ENCODE measurements around the gene C1orf216. TPM values are rescaled to one million over a fixed set of nuclear protein-coding genes. Genes with fewer than 3 reads are reported as not detected.

Gene C1orf216, protein sequence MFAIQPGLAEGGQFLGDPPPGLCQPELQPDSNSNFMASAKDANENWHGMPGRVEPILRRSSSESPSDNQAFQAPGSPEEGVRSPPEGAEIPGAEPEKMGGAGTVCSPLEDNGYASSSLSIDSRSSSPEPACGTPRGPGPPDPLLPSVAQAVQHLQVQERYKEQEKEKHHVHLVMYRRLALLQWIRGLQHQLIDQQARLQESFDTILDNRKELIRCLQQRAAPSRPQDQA
- total RNA-seq = 16.7 and 19.3 TPM in 2 replicates

GRCh38 chr1:35718492-35719336 lies at the start of gene C1orf216:
Gene C1orf216, minus strand, starts transcription at chr1:35718884. Its CDS starts 2,563 bp downstream, at chr1:35716321.

Other genes starting within 250 kb of the C1orf216 start
- gene KIAA0319L, start 161.5 kb downstream of the C1orf216 start, total RNA-seq = 44.5 and 45.7 TPM in 2 replicates
- 7.9 and 12.8 TPM in 2 replicates for gene NCDN, start 161.1 kb downstream of the C1orf216 start, total RNA-seq
- gene TFAP2E, start 145.6 kb downstream of the C1orf216 start, total RNA-seq = 0.22 and 0.26 TPM in 2 replicates
- 15.6 and 17.4 TPM in 2 replicates for gene PSMB2, start 77.4 kb downstream of the C1orf216 start, total RNA-seq
- 3.7 and 4.0 TPM in 2 replicates for gene CLSPN, start 51.1 kb upstream of the C1orf216 start, total RNA-seq
- gene AGO4, start 89.1 kb upstream of the C1orf216 start, total RNA-seq = 46.2 and 46.6 TPM in 2 replicates
- gene AGO1, start 164.3 kb upstream of the C1orf216 start, total RNA-seq = 10.0 and 11.9 TPM in 2 replicates
- gene AGO3, start 212.2 kb upstream of the C1orf216 start, total RNA-seq = 9.3 and 11.1 TPM in 2 replicates